ENCODE results near the gene TLE3.
"Not testable (repeated sequence)": the region's sequence is repeated elsewhere in the genome, so short reads cannot be mapped to it uniquely, and the experiment has no call there.

Gene TLE3

GRCh38 chr15:70097321-70098152, at the start of gene TLE3:
TSS of gene TLE3 (minus strand) at chr15:70097917. CDS start at chr15:70096798, 1,119 bp downstream.
- in situ Hi-C loops (cut with MboI; ENCODE audit: low sequenced_read_pairs) = no loop called here

- in situ Hi-C loops (cut with MboI; ENCODE audit: low sequenced_read_pairs) = no loop called here
Observed at GRCh38 chr15:70147178-70147760, 49.6 kb upstream of the TLE3 start.

- in situ Hi-C loops (cut with MboI; ENCODE audit: low sequenced_read_pairs) = no loop called here
Observed at GRCh38 chr15:70146771-70147170, 49.1 kb upstream of the TLE3 start.

GRCh38 chr15:70146162-70146561, 48.4 kb upstream of the TLE3 start:
- in situ Hi-C loops (cut with MboI; ENCODE audit: low sequenced_read_pairs) = no loop called here

GRCh38 chr15:70145261-70145660, 47.5 kb upstream of the TLE3 start:
- in situ Hi-C loops (cut with MboI; ENCODE audit: low sequenced_read_pairs) = no loop called here

GRCh38 chr15:70142322-70143191, 44.8 kb upstream of the TLE3 start:
- in situ Hi-C loops (cut with MboI; ENCODE audit: low sequenced_read_pairs) = no loop called here

GRCh38 chr15:70142072-70142321, 44.3 kb upstream of the TLE3 start:
- in situ Hi-C loops (cut with MboI; ENCODE audit: low sequenced_read_pairs) = no loop called here

GRCh38 chr15:70141376-70142071, 43.8 kb upstream of the TLE3 start:
- in situ Hi-C loops (cut with MboI; ENCODE audit: low sequenced_read_pairs) = no loop called here

GRCh38 chr15:70140543-70141375, 43.0 kb upstream of the TLE3 start:
- in situ Hi-C loops (cut with MboI; ENCODE audit: low sequenced_read_pairs) = no loop called here

GRCh38 chr15:70140025-70140542, 42.4 kb upstream of the TLE3 start:
- in situ Hi-C loops (cut with MboI; ENCODE audit: low sequenced_read_pairs) = no loop called here

GRCh38 chr15:70137967-70138366, 40.2 kb upstream of the TLE3 start:
- in situ Hi-C loops (cut with MboI; ENCODE audit: low sequenced_read_pairs) = no loop called here

GRCh38 chr15:70137021-70137420, 39.3 kb upstream of the TLE3 start:
- in situ Hi-C loops (cut with MboI; ENCODE audit: low sequenced_read_pairs) = not testable (repeated sequence)

- in situ Hi-C loops (cut with MboI; ENCODE audit: low sequenced_read_pairs) = no loop called here
Observed at GRCh38 chr15:70133781-70134421, 36.2 kb upstream of the TLE3 start.

GRCh38 chr15:70133296-70133695, 35.6 kb upstream of the TLE3 start:
- in situ Hi-C loops (cut with MboI; ENCODE audit: low sequenced_read_pairs) = no loop called here

- in situ Hi-C loops (cut with MboI; ENCODE audit: low sequenced_read_pairs) = no loop called here
Observed at GRCh38 chr15:70132571-70132970, 34.9 kb upstream of the TLE3 start.

- in situ Hi-C loops (cut with MboI; ENCODE audit: low sequenced_read_pairs) = no loop called here
Observed at GRCh38 chr15:70132139-70132538, 34.4 kb upstream of the TLE3 start.

GRCh38 chr15:70128414-70129140, 30.9 kb upstream of the TLE3 start:
- in situ Hi-C loops (cut with MboI; ENCODE audit: low sequenced_read_pairs) = no loop called here

GRCh38 chr15:70127770-70128413, 30.2 kb upstream of the TLE3 start:
- in situ Hi-C loops (cut with MboI; ENCODE audit: low sequenced_read_pairs) = no loop called here
